H9 (cell line): ENCODE data around the gene CLDN16. TPM values are rescaled to one million over a fixed set of nuclear protein-coding genes. Genes with fewer than 3 reads are reported as not detected.

Experiments
- DNase-seq: peaks from one replicate; pipeline ENCODE4 v3.0.0-alpha.2; 2017
- H2AFZ ChIP-seq: one replicate; pipeline ENCODE4 v1.6.1; 2013; ENCODE audit warnings: mild to moderate bottlenecking, low read length, control low read depth, moderate library complexity
- H2AK5ac ChIP-seq: 2 replicates; pipeline ENCODE4 v1.6.1; 2013; ENCODE audit warnings: low read length, control low read depth, mixed read lengths; ENCODE audit not compliant: insufficient read length
- H2BK120ac ChIP-seq: one replicate; pipeline ENCODE4 v1.6.1; 2013; ENCODE audit warnings: low read depth, mild to moderate bottlenecking, low read length, control low read depth, inconsistent platforms; ENCODE audit not compliant: poor library complexity, severe bottlenecking
- H2BK12ac ChIP-seq: 2 replicates; pipeline ENCODE4 v1.6.1; 2013; ENCODE audit warnings: low read length, control low read depth, mixed read lengths, low read depth; ENCODE audit not compliant: insufficient read length
- H2BK15ac ChIP-seq: 2 replicates; pipeline ENCODE4 v1.6.1; 2013; ENCODE audit warnings: low read depth, low read length, control low read depth
- H2BK20ac ChIP-seq: one replicate; pipeline ENCODE4 v1.6.1; 2013; ENCODE audit warnings: low read depth, mild to moderate bottlenecking, low read length, control low read depth, inconsistent platforms; ENCODE audit not compliant: poor library complexity, severe bottlenecking
- H2BK5ac ChIP-seq: 2 replicates; pipeline ENCODE4 v1.6.1; 2013; ENCODE audit warnings: low read length, control low read depth, mixed read lengths; ENCODE audit not compliant: insufficient read length
- H3K14ac ChIP-seq: 2 replicates; pipeline ENCODE4 v1.6.1; 2013; ENCODE audit warnings: low read length, control low read depth; ENCODE audit not compliant: insufficient read depth
- H3K18ac ChIP-seq: 2 replicates; pipeline ENCODE4 v1.6.1; 2013; ENCODE audit warnings: low read depth, mild to moderate bottlenecking, mixed read lengths, low read length, control low read depth; ENCODE audit not compliant: insufficient read length
- H3K23ac ChIP-seq: 2 replicates; pipeline ENCODE4 v1.6.1; 2013; ENCODE audit warnings: low read length, control low read depth, mixed read lengths, low read depth; ENCODE audit not compliant: insufficient read length
- H3K23me2 ChIP-seq: 2 replicates; pipeline ENCODE4 v1.6.1; 2013; ENCODE audit warnings: low read depth, mild to moderate bottlenecking, mixed read lengths, low read length, control low read depth; ENCODE audit not compliant: insufficient read length, poor library complexity, severe bottlenecking
- H3K27ac ChIP-seq: 2 replicates; pipeline ENCODE4 v1.5.1; 2013; ENCODE audit warnings: low read length, control low read depth, mixed read lengths, low read depth; ENCODE audit not compliant: insufficient read length
- H3K27me3 ChIP-seq: 2 replicates; pipeline ENCODE4 v1.6.1; 2013; ENCODE audit warnings: low read length, control low read depth, inconsistent platforms; ENCODE audit not compliant: insufficient read depth
- H3K4ac ChIP-seq: 2 replicates; pipeline ENCODE4 v1.6.1; 2013; ENCODE audit warnings: low read depth, mild to moderate bottlenecking, control low read depth, inconsistent platforms, low read length, moderate library complexity
- H3K4me1 ChIP-seq: 2 replicates; pipeline ENCODE4 v1.6.1; 2013; ENCODE audit warnings: low read length, control low read depth, inconsistent platforms; ENCODE audit not compliant: insufficient read depth
- H3K4me2 ChIP-seq: 2 replicates; pipeline ENCODE4 v1.6.1; 2013; ENCODE audit warnings: low read length, control low read depth, mixed read lengths; ENCODE audit not compliant: insufficient read length, insufficient read depth
- H3K56ac ChIP-seq: 2 replicates; pipeline ENCODE4 v1.6.1; 2013; ENCODE audit warnings: low read depth, mild to moderate bottlenecking, mixed read lengths, low read length, control low read depth; ENCODE audit not compliant: insufficient read length
- H3K79me1 ChIP-seq: 2 replicates; pipeline ENCODE4 v1.6.1; 2013; ENCODE audit warnings: low read depth, mild to moderate bottlenecking, moderate library complexity, low read length, control low read depth, inconsistent platforms; ENCODE audit not compliant: insufficient read depth, poor library complexity, severe bottlenecking
- H3K79me2 ChIP-seq: 2 replicates; pipeline ENCODE4 v1.6.1; 2013; ENCODE audit warnings: low read length, control low read depth, inconsistent platforms; ENCODE audit not compliant: insufficient read depth
- H3K9ac ChIP-seq: 2 replicates; pipeline ENCODE4 v1.6.1; 2013; ENCODE audit warnings: low read length, control low read depth, mixed read lengths; ENCODE audit not compliant: insufficient read length; ENCODE audit errors: extremely low read depth
- H3K9me3 ChIP-seq: one replicate; pipeline ENCODE4 v1.6.1; 2013; ENCODE audit warnings: low read depth, low read length, inconsistent platforms; ENCODE audit not compliant: control insufficient read depth
- H3T11ph ChIP-seq: one replicate; pipeline ENCODE4 v1.6.1; 2013; ENCODE audit warnings: mild to moderate bottlenecking, low read length, control low read depth, inconsistent platforms
- H4K20me1 ChIP-seq: one replicate; pipeline ENCODE4 v1.6.1; 2013; ENCODE audit not compliant: control insufficient read depth, insufficient read length, insufficient read depth
- H4K5ac ChIP-seq: 2 replicates; pipeline ENCODE4 v1.6.1; 2013; ENCODE audit warnings: low read depth, mild to moderate bottlenecking, mixed read lengths, low read length, control low read depth; ENCODE audit not compliant: insufficient read length
- H4K8ac ChIP-seq: replicated peaks from 2 replicates; pipeline ENCODE4 v1.6.1; 2013; ENCODE audit warnings: low read length, control low read depth, mixed read lengths, low read depth; ENCODE audit not compliant: insufficient read length
- H4K91ac ChIP-seq: 2 replicates; pipeline ENCODE4 v1.6.1; 2013; ENCODE audit warnings: low read depth, mild to moderate bottlenecking, moderate library complexity, mixed read lengths, low read length, control low read depth; ENCODE audit not compliant: insufficient read length
- H3K27ac Mint-ChIP-seq, 3 experiments: 2 replicates in 2 of 3; 3 replicates in 1 of 3; pipeline ENCODE4 v1.8.0; 2020 to 2021; ENCODE audit warnings: mixed read lengths in 3 of 3, mild to moderate bottlenecking in 1 of 3, moderate library complexity in 1 of 3
- H3K27me3 Mint-ChIP-seq: 2 replicates; pipeline ENCODE4 v1.8.0; 2021; ENCODE audit warnings: low read depth, mild to moderate bottlenecking, moderate library complexity, mixed read lengths
- H3K36me3 Mint-ChIP-seq, 3 experiments: 2 replicates in 2 of 3; 3 replicates in 1 of 3; pipeline ENCODE4 v1.8.0; 2020 to 2021; ENCODE audit warnings: low read depth in 3 of 3, mixed read lengths in 3 of 3; ENCODE audit not compliant: insufficient read depth in 1 of 3
- H3K4me1 Mint-ChIP-seq, 2 experiments: 2 replicates each; pipeline ENCODE4 v1.8.0; 2020; ENCODE audit warnings: mixed read lengths in 2 of 2
- H3K4me3 Mint-ChIP-seq, 2 experiments: 2 replicates in 1 of 2; 3 replicates in 1 of 2; pipeline ENCODE4 v1.8.0; 2020 to 2021; ENCODE audit warnings: mild to moderate bottlenecking in 2 of 2, mixed read lengths in 2 of 2, moderate library complexity in 1 of 2
- H3K9me3 Mint-ChIP-seq, 2 experiments: 2 replicates in 1 of 2; 3 replicates in 1 of 2; pipeline ENCODE4 v1.8.0; 2020; ENCODE audit warnings: mild to moderate bottlenecking in 2 of 2, mixed read lengths in 2 of 2, moderate library complexity in 1 of 2
- WGBS: extraction: QIAGEN DNeasy Blood & Tissue Kit; methylation state at CpG from one replicate; pipeline ENCODE4 v1.1.7; 2013; ENCODE audit warnings: missing lambda C conversion rate, low lambda C conversion rate, mixed read lengths; ENCODE audit not compliant: insufficient read length; ENCODE audit errors: extremely low coverage; 5-methylcytosine and 5-hydroxymethylcytosine counted together
- total RNA-seq: library from RNA; stranded (reverse); gene quantifications from 2 replicates; pipeline ENCODE4 v1.2.1, GENCODE V29; 2021
- TF ChIP-seq, protein P1 (sequence below): fragments of 200-600 bp; sonication (generic); conservative IDR thresholded peaks from 3 replicates; pipeline ENCODE4 v1.8.0; 2021; ENCODE audit warnings: antibody characterized with exemption, mild to moderate bottlenecking

Gene CLDN16
- total RNA-seq, 1 experiment from 2014 or later = not detected

DNA sequence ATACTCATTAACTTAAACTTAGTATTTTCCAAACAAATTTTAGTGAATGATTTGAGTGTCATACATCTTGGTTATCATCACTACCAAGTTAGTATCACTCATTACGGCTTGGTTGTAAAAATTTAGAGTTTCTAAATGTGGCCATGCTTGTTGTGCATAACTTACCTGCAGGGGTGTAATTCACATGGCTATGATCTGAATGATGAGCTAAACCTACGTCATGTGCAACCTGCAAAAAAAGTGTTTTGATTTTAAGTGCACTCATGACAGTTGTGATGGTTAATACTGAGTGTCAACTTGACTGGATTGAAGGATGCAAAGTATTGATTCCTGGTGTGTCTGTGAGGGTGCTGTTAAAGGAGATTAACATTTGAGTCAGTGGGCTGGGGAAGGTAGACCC lies 17.6 kb upstream of the CLDN16 start:
- no peak overlapping the region for H2BK20ac ChIP-seq
- Mint-ChIP-seq H3K27ac (no peak overlapping the region; a peak in 1 of 7 replicates), H3K4me3 (no peak overlapping the region), H3K27me3 (no peaks in the 10 kb centered on the region), H3K4me1 (peaks cover 3 to 7% of the 10 kb centered on the region in 2 experiments), H3K36me3 (no peaks in the 10 kb centered on the region; a peak in 1 of 7 replicates), H3K9me3 (no peaks in the 10 kb centered on the region)
- H3K9me3 ChIP-seq = no peaks in the 10 kb centered on the region
- no peak overlapping the region for H3K9ac ChIP-seq
- H4K91ac ChIP-seq = no peak overlapping the region
- no peak overlapping the region for H2BK5ac ChIP-seq
- H4K20me1 ChIP-seq = no peaks in the 10 kb centered on the region
- H3K23me2 ChIP-seq = no peaks in the 10 kb centered on the region
- no peak overlapping the region for H2BK15ac ChIP-seq
- no peak for DNase-seq
- no peak overlapping the region for H3K14ac ChIP-seq
- H3K79me1 ChIP-seq = no peaks in the 10 kb centered on the region
- H3K56ac ChIP-seq = no peak overlapping the region
- no peak overlapping the region for H3K4ac ChIP-seq
- H3K27ac ChIP-seq = no peak overlapping the region
- no peak overlapping the region for H3T11ph ChIP-seq
- no peak overlapping the region for H4K5ac ChIP-seq
- H3K18ac ChIP-seq = no peak overlapping the region
- no CpG with 5 or more reads among the region's 2 CpGs for WGBS
- no peak overlapping the region for H4K8ac ChIP-seq
- H2BK12ac ChIP-seq = no peak overlapping the region
- no peaks in the 10 kb centered on the region for H3K27me3 ChIP-seq
- no peaks in the 10 kb centered on the region for H3K79me2 ChIP-seq
- H3K4me2 ChIP-seq = no peak overlapping the region
- no peak overlapping the region for H2AK5ac ChIP-seq
- H3K23ac ChIP-seq = no peak overlapping the region
- H3K4me1 ChIP-seq = peaks cover 2% of the 10 kb centered on the region; the same call in 1 of the 2 replicates
- TF ChIP-seq, protein P1, sequence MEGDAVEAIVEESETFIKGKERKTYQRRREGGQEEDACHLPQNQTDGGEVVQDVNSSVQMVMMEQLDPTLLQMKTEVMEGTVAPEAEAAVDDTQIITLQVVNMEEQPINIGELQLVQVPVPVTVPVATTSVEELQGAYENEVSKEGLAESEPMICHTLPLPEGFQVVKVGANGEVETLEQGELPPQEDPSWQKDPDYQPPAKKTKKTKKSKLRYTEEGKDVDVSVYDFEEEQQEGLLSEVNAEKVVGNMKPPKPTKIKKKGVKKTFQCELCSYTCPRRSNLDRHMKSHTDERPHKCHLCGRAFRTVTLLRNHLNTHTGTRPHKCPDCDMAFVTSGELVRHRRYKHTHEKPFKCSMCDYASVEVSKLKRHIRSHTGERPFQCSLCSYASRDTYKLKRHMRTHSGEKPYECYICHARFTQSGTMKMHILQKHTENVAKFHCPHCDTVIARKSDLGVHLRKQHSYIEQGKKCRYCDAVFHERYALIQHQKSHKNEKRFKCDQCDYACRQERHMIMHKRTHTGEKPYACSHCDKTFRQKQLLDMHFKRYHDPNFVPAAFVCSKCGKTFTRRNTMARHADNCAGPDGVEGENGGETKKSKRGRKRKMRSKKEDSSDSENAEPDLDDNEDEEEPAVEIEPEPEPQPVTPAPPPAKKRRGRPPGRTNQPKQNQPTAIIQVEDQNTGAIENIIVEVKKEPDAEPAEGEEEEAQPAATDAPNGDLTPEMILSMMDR = no peak
- H2BK120ac ChIP-seq = no peak overlapping the region
- H2AFZ ChIP-seq = no peak overlapping the region
